ENCODE measurements around the gene RTKN.
"Not testable (repeated sequence)": the region's sequence is repeated elsewhere in the genome, so short reads cannot be mapped to it uniquely, and the experiment has no call there.

The RTKN gene

GRCh38 chr2:74441690-74442482 is at the start of gene RTKN:
TSS of gene RTKN (minus strand) at chr2:74441937. CDS start at chr2:74441816, 121 bp downstream.
- DNase-seq: no peak

- DNase-seq: no peak
Observed at GRCh38 chr2:74489906-74490305, 48.2 kb upstream of the RTKN start.

GRCh38 chr2:74488643-74489481 is 47.1 kb upstream of the RTKN start:
- DNase-seq: no peak

GRCh38 chr2:74486141-74486540 is 44.4 kb upstream of the RTKN start:
- DNase-seq: no peak

GRCh38 chr2:74483675-74484164 is 42.0 kb upstream of the RTKN start:
- DNase-seq: not testable (repeated sequence)

- peak; percentile 94 for DNase-seq
Observed at GRCh38 chr2:74482801-74483674, 41.3 kb upstream of the RTKN start, which contains the start of the genes CCDC142 and TTC31. TSS of gene CCDC142 (minus strand) at chr2:74482998. CDS start at chr2:74482837, 161 bp downstream. TSS of gene TTC31 (plus strand) at chr2:74483081. CDS start at chr2:74483096, 15 bp downstream.

- DNase-seq: no peak
Observed at GRCh38 chr2:74481961-74482800, 40.4 kb upstream of the RTKN start.

GRCh38 chr2:74481431-74481830 is 39.7 kb upstream of the RTKN start:
- DNase-seq: no peak

- no peak for DNase-seq
Observed at GRCh38 chr2:74474899-74475298, 33.2 kb upstream of the RTKN start.

- no peak for DNase-seq
Observed at GRCh38 chr2:74474481-74474880, 32.7 kb upstream of the RTKN start.

GRCh38 chr2:74472945-74473258 is 31.2 kb upstream of the RTKN start:
- no peak for DNase-seq

GRCh38 chr2:74472086-74472944 is 30.6 kb upstream of the RTKN start, which contains the start of gene MRPL53:
TSS of gene MRPL53 (minus strand) at chr2:74472680. CDS start at chr2:74472660, 20 bp downstream.
- peak; percentile 58 for DNase-seq

GRCh38 chr2:74471332-74472065 is 29.8 kb upstream of the RTKN start:
- DNase-seq: no peak

- DNase-seq: not testable (repeated sequence)
Observed at GRCh38 chr2:74470742-74471141, 29.0 kb upstream of the RTKN start.

GRCh38 chr2:74464406-74464805 is 22.7 kb upstream of the RTKN start:
- no peak for DNase-seq

GRCh38 chr2:74462786-74463105 is 21.0 kb upstream of the RTKN start:
- DNase-seq: no peak

GRCh38 chr2:74462054-74462785 is 20.5 kb upstream of the RTKN start:
- DNase-seq: no peak

- DNase-seq: no peak
Observed at GRCh38 chr2:74461187-74462053, 19.7 kb upstream of the RTKN start.
